Measurements from ENCODE around the gene USF3. TPM values are rescaled to one million over a fixed set of nuclear protein-coding genes. Genes with fewer than 3 reads are reported as not detected.

Gene USF3
- total and polyA plus RNA-seq, 8 donors = 3.3 to 30.6 (median 7.6) TPM

GRCh38 chr3:113714702-113715101, 18.3 kb upstream of the USF3 start:
- H3K27ac ChIP-seq = no peak overlapping the region
- intact Hi-C loops (cut with DNase I; ENCODE audit: low total_unique reads) = no loop called here

DNA sequence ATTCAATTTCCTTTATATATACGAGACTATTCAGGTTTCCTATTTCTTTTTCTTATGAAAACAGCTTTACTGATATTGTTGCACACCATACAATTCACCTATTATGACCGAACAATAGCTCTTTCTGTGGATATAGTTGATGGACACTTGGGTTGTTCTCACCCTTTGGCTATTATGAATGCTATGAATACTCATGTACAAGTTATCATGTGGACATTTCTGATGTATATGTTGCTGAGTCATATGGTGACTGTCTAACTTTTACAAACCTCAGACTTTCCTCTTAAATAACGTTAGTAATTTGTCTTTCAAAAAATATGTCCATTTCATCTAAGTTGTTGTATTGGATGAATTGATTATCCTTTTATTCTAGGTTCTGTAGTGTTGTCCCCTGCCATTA, 15.7 kb upstream of the USF3 start:
- TF ChIP-seq POLR2AphosphoS5 (IDR thresholded peaks at IDR 0.05) = no peak
- no peak for TF ChIP-seq POLR2A (IDR thresholded peaks at IDR 0.05)
- TF ChIP-seq EP300 (IDR thresholded peaks at IDR 0.05) = no peak
- TF ChIP-seq, protein P1, sequence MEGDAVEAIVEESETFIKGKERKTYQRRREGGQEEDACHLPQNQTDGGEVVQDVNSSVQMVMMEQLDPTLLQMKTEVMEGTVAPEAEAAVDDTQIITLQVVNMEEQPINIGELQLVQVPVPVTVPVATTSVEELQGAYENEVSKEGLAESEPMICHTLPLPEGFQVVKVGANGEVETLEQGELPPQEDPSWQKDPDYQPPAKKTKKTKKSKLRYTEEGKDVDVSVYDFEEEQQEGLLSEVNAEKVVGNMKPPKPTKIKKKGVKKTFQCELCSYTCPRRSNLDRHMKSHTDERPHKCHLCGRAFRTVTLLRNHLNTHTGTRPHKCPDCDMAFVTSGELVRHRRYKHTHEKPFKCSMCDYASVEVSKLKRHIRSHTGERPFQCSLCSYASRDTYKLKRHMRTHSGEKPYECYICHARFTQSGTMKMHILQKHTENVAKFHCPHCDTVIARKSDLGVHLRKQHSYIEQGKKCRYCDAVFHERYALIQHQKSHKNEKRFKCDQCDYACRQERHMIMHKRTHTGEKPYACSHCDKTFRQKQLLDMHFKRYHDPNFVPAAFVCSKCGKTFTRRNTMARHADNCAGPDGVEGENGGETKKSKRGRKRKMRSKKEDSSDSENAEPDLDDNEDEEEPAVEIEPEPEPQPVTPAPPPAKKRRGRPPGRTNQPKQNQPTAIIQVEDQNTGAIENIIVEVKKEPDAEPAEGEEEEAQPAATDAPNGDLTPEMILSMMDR (IDR thresholded peaks at IDR 0.05) = no peak
- Histone ChIP-seq H3K36me3 (peaks cover 0 to 8% (median 2%) of the 10 kb centered on the region in 4 donors), H3K9me3 (no peaks in the 10 kb centered on the region), H3K4me3 (no peak overlapping the region), H3K27me3 (no peaks in the 10 kb centered on the region), H3K27ac (no peak overlapping the region), H3K4me1 (no peaks in the 10 kb centered on the region)
- 16 to 46% (median 33%) methylated on average over 3 of the region's 3 CpGs for WGBS, 5 donors
- no peak for DNase-seq
- intact Hi-C loops (cut with DNase I; ENCODE audit: low total_unique reads) = no loop called here

More at GRCh38 chr3:113714702-113715101, 18.3 kb upstream of the USF3 start:
- Histone ChIP-seq H3K4me1 (no peaks in the 10 kb centered on the region), H3K36me3 (peaks cover 4 to 27% (median 18%) of the 10 kb centered on the region in 4 donors), H3K27me3 (no peaks in the 10 kb centered on the region), H3K9me3 (no peaks in the 10 kb centered on the region), H3K4me3 (no peak overlapping the region)
- no peak for DNase-seq
- 66 to 80% (median 76%) methylated on average over 1 of the region's 1 CpG for WGBS, 5 donors
- TF ChIP-seq POLR2AphosphoS5 (IDR thresholded peaks at IDR 0.05) (no peak), POLR2A (IDR thresholded peaks at IDR 0.05) (no peak), EP300 (IDR thresholded peaks at IDR 0.05) (no peak)
- TF ChIP-seq, protein P1 (IDR thresholded peaks at IDR 0.05) = no peak

GRCh38 chr3:113707835-113708234, 11.4 kb upstream of the USF3 start:
- no peaks in the 10 kb centered on the region for H3K27me3 ChIP-seq
- intact Hi-C loops (cut with DNase I; ENCODE audit: low total_unique reads) = no loop called here
- H3K4me3 ChIP-seq = no peak overlapping the region
- no peaks in the 10 kb centered on the region for H3K4me1 ChIP-seq
- WGBS, 5 donors = 90 to 93% (median 92%) methylated on average over 4 of the region's 4 CpGs
- no peaks in the 10 kb centered on the region for H3K36me3 ChIP-seq
- no peak overlapping the region for H3K27ac ChIP-seq
- H3K9me3 ChIP-seq = no peaks in the 10 kb centered on the region
- DNase-seq = no peak
- TF ChIP-seq EP300 (IDR thresholded peaks at IDR 0.05) = no peak

GRCh38 chr3:113698956-113699355, 2.5 kb upstream of the USF3 start:
- Histone ChIP-seq H3K9me3 (no peaks in the 10 kb centered on the region), H3K27me3 (no peaks in the 10 kb centered on the region), H3K36me3 (no peaks in the 10 kb centered on the region), H3K4me1 (peaks cover 15 to 38% (median 28%) of the 10 kb centered on the region in 4 donors), H3K27ac (peak overlapping the region in 4 of 5 donors; percentile 47 to 100 (median 100)), H3K4me3 (peak overlapping the region; percentile 33 to 48 (median 38))
- DNase-seq = peak in 1 of 2 donors; percentile 54
- intact Hi-C loops (cut with DNase I; ENCODE audit: low total_unique reads) = no loop called here
- 14 to 34% (median 19%) methylated on average over 20 to 24 of the region's 24 CpGs for WGBS, 5 donors
- TF ChIP-seq EP300 (IDR thresholded peaks at IDR 0.05) (no peak), POLR2A (IDR thresholded peaks at IDR 0.05) (no peak), POLR2AphosphoS5 (IDR thresholded peaks at IDR 0.05) (no peak)
- TF ChIP-seq, protein P1 (IDR thresholded peaks at IDR 0.05) = no peak

DNA sequence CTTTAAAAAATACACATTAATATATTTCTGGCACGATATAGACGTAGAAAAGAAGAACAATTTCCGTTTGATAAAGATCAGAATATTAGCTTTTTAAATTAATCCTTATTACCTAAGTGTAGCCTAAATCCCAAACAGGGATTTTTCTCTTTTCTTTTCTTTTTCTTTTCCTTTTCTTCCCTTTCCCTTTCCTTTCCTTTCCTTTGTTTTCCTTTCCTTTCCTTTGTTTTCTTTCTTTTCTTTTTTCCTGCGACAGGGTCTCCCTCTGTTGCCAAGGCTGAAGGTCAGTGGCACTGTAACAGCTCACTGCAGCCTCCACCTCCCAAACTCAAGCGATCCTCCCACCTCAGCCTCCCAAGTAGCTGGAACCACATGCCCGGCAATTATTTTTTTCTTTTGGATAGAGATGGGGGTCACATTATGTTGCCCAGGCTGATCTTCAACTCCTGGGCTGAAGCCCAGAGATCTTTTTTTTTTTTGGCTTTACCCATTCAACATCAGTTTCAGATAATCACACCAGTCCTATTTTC, 1.8 kb upstream of the USF3 start:
- Histone ChIP-seq H3K4me1 (peaks cover 15 to 45% (median 32%) of the 10 kb centered on the region in 4 donors), H3K27me3 (no peaks in the 10 kb centered on the region), H3K9me3 (no peaks in the 10 kb centered on the region), H3K36me3 (no peaks in the 10 kb centered on the region), H3K4me3 (peak overlapping the region in 3 of 4 donors; percentile 38 to 82 (median 48)), H3K27ac (peak overlapping the region in 4 of 5 donors; percentile 97 to 100 (median 100))
- no peak for DNase-seq
- TF ChIP-seq POLR2AphosphoS5 (IDR thresholded peaks at IDR 0.05) = no peak
- no peak for TF ChIP-seq EP300 (IDR thresholded peaks at IDR 0.05)
- TF ChIP-seq POLR2A (IDR thresholded peaks at IDR 0.05) = no peak
- TF ChIP-seq, protein P1 (IDR thresholded peaks at IDR 0.05) = no peak
- WGBS, 5 donors = 58 to 63% (median 60%) methylated on average over 6 of the region's 6 CpGs
- intact Hi-C loops (cut with DNase I; ENCODE audit: low total_unique reads) = no loop called here

Measured in stomach (tissue), 9 donors.